Stimulated activated CD4-positive, alpha-beta T cell treated with anti-CD3 and anti-CD28 coated beads, Interleukin-15, amount 100 ng/mL, for 48 hours (primary cell): Measurements from ENCODE around the gene TRMT112.

ENCODE experiments used
- DNase-seq, 2 donors: peaks; one replicate each; pipeline ENCODE4 v3.0.0-alpha.2; 2020; ENCODE audit warnings: low read depth in 2 of 2

Gene TRMT112

DNA sequence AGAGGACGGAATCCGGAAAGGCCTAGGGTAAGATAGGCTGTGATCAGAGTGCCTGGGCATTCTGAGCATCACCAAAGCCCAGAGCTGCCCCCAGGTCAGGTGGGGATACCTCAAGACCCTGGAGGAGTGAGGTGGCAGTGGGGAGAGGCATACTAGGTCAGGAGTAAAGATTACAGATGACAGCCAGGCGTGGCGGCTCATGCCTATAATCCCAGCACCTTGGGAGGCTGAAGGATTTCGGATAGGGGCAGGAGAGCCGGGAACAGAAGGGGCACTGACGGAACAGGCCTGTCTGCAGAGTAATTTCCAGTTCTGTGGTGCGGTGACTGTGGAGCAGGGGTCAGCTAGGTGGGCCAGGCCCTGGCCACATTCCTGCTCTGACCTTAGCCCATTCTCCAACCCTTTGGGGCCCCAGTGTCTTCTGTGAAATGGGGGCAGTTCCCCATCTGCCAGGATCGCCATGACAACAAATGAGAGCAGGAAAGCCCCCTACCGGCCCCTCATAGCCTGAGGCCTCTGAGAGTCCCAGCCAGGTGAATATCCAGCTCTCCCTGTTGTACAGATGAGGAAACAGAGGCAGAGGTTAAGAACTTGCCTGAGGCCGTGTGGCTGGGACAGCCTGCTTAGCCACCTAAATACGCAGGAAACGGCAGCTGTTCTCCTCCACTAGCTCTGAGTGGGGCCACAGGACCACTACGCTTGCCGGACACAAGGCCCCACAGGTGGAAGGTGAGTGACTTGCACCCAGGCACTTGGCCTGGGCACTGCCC, 42.1 kb downstream of the TRMT112 start:
- no peak for DNase-seq

DNA sequence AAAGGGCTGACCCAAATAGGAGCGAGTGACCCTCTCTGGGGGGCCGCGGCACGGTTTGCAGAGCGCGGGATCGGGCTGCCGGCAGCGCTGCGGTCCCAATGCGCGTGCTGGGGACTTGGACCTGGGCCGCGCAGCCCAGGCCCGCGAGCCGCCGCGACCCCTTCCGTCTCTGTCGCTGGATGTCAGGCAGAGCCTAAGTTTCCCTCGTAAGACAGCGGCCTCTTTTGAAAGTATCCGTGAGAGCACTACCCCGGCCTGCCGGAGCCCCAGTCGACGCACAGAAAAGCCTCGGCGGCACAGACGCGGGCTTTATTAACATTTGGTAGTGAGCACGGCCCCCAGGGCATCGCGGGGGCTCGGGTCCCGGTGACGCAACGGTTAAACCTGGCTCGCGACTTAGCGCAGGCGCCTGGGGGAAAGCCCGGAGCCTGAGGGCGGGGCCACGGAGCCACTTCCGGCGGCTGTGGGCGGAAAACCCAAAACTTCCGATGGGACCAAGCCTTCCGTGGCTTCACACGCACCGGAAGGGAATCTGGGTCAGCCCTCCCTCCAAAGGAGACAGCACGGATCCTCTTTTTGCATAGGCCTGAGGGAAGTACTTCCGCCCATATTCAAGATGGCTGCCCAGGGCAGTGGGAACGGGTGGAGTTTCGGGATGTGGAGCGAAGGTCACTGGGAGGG, 47.7 kb downstream of the TRMT112 start:
- DNase-seq: peak; percentile 95

DNA sequence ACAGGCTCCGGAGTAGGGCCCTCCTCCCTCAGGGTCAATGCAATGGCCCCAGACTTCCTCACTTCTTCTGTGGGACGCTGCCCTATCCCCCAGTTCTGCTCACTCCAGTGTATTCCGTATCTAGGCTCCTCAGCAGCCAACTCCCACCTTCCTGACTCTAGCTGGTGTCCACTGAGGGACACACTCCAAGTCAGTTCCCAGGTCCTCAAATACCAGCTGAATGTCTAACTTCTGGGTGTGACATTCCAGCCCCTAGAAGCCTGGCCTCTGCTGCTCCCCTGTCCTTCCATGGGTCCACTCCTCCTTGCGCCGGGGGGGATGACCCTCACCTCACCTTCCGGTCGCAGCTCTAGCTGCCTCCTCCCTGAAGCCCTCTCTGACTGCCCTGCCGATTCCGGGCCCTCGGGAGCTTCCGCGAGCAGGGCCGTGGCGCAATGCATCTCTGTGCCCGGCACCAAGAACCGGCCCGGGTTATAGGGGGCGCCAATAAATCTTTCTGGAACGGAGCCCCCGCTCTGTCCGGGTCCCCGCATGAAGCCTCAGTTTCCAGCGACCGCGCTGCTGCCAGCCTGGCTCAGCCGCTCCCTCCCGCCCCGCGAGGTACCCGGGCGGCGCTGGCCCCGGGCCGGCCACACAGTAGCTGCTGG, 48.3 kb downstream of the TRMT112 start:
- DNase-seq: peak in 1 of 2 donors; percentile 44

DNA sequence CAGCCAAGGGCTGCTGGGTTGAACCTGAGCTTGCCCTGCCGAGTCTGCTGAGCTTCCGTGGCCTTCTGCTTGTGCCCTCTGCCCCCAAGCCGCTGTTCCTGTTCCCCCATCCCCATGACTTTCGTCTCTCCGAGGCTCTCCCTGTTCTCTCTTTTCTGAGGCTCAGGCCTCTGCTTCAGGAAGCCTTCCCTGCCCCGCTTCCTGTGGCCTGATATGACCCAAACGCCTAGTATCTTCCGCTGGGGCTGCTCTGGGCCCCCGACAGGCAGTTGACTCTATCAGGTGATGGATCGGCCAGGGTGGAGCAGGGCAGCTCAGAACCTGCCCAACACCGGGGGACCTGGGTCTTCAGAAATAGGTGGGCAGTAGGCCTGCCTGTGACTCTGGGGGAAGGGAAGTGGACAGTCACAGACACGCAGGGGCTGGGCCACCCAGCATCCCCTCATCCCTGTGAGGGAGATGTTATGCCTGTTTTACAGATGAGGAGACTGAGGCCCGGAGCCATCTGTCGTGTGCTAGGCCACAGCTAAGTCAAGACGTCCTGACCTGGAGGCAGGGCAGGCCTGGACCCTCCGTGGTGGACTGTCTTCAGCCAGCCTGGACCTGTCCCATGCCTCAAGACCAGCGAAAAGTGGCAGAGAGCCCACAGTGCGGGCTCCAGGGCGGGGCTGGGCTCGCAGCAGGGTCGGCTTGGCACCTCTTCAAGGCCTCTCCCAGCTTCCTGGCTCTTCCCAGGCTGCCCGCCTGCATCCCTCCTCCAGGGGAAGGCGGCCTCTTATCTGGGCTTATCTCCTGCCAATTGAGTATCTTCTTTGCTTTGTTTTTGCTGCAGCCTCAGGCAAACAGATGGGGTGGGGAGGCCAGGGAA, 49.1 kb downstream of the TRMT112 start:
- DNase-seq: no peak

DNA sequence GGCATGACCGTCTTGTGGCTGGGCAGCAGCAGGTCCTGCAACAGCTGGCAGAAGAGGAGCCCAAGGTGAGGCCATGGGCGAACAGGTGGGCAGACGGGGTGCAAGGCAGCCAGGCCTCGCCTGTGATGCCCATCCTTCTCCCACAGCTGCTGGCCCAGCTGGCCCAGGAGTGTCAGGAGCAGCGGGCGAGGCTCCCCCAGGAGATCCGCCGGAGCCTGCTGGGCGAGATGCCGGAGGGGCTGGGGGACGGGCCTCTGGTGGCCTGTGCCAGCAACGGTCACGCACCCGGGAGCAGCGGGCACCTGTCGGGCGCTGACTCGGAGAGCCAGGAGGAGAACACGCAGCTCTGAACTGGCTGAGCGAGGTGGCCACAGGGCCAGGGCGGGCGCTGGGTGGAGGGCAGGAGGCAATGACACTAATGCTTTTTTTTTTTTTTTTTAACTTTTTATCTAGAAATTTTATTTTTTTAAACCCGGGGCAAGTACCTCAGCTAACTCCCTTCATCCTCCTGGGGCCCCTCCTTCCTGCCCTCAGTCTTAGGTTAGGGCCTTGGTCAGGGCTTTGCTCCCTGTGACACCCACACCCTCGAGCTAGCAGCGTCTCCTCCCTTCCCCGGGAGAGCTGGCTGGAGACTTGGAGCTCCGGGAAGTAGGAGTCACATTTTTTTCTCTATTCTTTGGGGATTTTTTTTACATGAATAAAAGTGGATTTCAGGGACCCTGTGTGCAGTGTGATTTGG, 50.0 kb downstream of the TRMT112 start:
- no peak for DNase-seq
